ENCODE measurements around the gene LRIT2.

The LRIT2 gene

GRCh38 chr10:84233940-84234339 lies 8.6 kb upstream of the LRIT2 start:
- no peak overlapping the region for H3K4me3 ChIP-seq (ENCODE audit: control insufficient read depth, low read depth, low read length)
- DNase-seq (ENCODE audit: low read depth): no peak
- no peak for TF ChIP-seq CTCF (conservative IDR thresholded peaks at IDR 0.05; ENCODE audit: control insufficient read depth, insufficient read depth, low read depth, low read length)

GRCh38 chr10:84232376-84232775 lies 7.0 kb upstream of the LRIT2 start:
- H3K4me3 ChIP-seq (ENCODE audit: control insufficient read depth, low read depth, low read length): no peak overlapping the region
- no peak for TF ChIP-seq CTCF (conservative IDR thresholded peaks at IDR 0.05; ENCODE audit: control insufficient read depth, insufficient read depth, low read depth, low read length)
- DNase-seq (ENCODE audit: low read depth): no peak

- TF ChIP-seq CTCF (conservative IDR thresholded peaks at IDR 0.05; ENCODE audit: control insufficient read depth, insufficient read depth, low read depth, low read length): no peak
- no peak overlapping the region for H3K4me3 ChIP-seq (ENCODE audit: control insufficient read depth, low read depth, low read length)
- peak; percentile 1 for DNase-seq (ENCODE audit: low read depth)
Measured at GRCh38 chr10:84230359-84230758, 5.0 kb upstream of the LRIT2 start.

GRCh38 chr10:84227810-84228209 lies 2.5 kb upstream of the LRIT2 start:
- TF ChIP-seq CTCF (conservative IDR thresholded peaks at IDR 0.05; ENCODE audit: control insufficient read depth, insufficient read depth, low read depth, low read length): no peak

GRCh38 chr10:84226616-84227015 lies 1.3 kb upstream of the LRIT2 start:
- no peak for TF ChIP-seq CTCF (conservative IDR thresholded peaks at IDR 0.05; ENCODE audit: control insufficient read depth, insufficient read depth, low read depth, low read length)
- no peak overlapping the region for H3K4me3 ChIP-seq (ENCODE audit: control insufficient read depth, low read depth, low read length)

More at GRCh38 chr10:84227810-84228209, 2.5 kb upstream of the LRIT2 start:
- no peak for DNase-seq (ENCODE audit: low read depth)
- H3K4me3 ChIP-seq (ENCODE audit: control insufficient read depth, low read depth, low read length): no peak overlapping the region

GRCh38 chr10:84224411-84225028 lies 824 bp downstream of the LRIT2 start:
- H3K4me3 ChIP-seq (ENCODE audit: control insufficient read depth, low read depth, low read length): no peak overlapping the region
- TF ChIP-seq CTCF (conservative IDR thresholded peaks at IDR 0.05; ENCODE audit: control insufficient read depth, insufficient read depth, low read depth, low read length): no peak
- DNase-seq (ENCODE audit: low read depth): no peak

More at GRCh38 chr10:84226616-84227015, 1.3 kb upstream of the LRIT2 start:
- DNase-seq (ENCODE audit: low read depth): no peak

GRCh38 chr10:84221916-84222315 lies 3.4 kb downstream of the LRIT2 start:
- DNase-seq (ENCODE audit: low read depth): no peak
- no peak overlapping the region for H3K4me3 ChIP-seq (ENCODE audit: control insufficient read depth, low read depth, low read length)
- TF ChIP-seq CTCF (conservative IDR thresholded peaks at IDR 0.05; ENCODE audit: control insufficient read depth, insufficient read depth, low read depth, low read length): no peak

Measured in fibroblast of mammary gland (primary cell).